CD4-positive, alpha-beta T cell treated with Interferon alpha-2 for 1 hour (primary cell): ENCODE results near the gene CTBP2.

Experiments used
- DNase-seq, 2 donors: peaks; one replicate each; pipeline ENCODE4 v3.0.0-alpha.2; 2020 to 2022

Gene CTBP2

DNA sequence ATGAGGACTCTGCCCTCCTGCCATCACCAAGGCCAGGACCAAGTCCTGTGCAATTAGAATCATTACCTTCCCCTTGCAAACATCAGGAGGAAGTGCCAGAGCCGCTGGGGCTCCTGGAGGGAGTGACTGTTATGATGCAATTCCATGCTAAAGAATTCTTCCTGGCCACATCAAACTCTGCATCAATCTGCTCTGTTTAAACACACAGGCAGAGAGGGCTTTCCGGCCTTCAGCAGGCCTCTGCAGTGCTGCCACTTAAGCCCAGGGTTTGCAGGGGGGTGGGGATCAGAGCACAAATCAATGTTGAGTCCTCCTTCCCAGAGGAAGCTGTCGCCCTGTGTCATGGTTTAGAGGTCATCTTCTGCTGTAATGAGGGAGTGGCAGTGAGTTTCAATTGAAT lies 58.1 kb downstream of the CTBP2 start:
- DNase-seq: no peak

DNA sequence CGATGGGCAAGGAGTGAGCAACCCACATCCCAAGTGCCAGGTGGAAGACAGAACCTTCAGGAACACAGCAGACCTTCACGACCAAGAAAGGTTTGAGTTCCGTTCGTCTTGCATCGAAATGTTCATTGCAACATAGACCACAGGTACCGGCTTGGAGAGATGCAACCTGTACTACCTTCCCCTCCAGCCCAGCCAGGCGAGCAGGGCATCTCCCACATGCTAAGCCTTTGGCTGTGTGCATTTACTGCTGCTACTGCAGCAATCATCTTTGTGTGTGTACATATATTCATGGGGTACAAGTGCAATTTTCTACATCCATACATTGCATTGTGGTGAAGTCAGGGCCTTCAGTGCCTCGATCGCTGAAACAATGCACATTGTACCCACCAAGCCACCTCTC lies 58.8 kb downstream of the CTBP2 start:
- DNase-seq: no peak

DNA sequence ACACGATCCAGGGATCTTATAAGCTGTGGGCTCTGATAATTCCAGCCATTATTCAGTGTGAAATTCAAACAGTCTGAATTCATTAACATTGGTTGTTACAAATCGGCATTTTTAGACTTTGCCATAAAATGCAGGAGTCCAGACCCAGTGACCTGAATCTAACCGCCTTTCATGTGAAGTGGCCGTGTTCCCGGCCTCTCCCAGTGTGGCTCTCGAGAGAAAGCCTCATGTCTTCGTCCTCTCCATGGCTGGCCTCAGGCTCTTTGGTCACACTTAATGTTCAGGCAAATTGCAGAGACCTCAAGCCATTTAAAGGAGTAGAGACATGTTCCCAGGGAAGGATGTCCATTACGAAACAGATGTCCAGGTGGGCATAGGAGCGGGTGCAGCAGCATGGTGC lies 59.3 kb downstream of the CTBP2 start:
- no peak for DNase-seq

DNA sequence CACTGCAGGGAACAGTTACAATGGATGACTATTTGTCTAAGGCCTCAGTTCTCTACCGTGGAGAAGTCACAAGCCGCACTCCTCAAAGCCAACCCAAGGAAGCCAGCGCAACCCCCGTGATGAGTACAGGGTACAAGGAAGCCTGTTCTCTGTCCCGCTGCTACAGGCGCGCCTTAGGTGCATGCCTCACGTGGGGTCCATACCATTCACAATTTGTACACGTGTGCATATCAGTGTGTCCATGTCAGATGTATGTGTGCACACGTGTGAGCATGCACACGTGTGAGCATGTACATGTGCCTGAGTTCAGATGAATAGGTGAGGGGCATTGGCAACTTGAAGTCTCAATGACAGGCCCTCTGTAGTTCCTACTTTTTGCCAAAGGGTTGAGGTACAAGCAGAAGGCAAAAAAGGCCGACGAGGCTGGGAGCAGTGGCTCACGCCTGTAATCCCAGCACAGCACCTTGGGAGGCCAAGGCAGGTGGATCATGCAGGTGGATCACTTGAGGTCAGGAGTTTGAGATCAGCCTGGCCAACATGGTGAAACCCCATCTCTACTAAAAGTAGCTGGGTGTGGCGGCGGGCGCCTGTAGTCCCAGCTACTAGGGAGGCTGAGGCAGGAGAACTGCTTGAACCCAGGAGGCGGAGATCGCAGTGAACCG lies 62.8 kb downstream of the CTBP2 start:
- DNase-seq: no peak

DNA sequence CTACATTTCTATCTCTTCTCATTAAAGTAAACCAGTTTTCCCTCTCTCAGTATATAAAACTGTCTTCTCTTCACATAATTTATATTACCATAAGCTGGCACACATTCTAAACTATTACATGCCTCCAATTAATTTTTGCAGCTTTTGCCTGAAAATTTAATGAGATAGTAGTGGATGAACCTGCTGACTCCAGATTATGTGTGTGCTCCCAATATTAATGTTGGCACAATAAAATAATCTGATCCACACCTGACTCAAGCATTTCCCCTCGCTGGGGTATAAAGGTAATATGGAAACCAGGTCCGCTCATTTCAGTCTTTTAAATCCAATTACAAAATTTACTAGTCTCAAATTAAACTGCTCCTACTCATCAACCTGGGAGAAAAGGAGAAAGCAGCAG lies 63.4 kb downstream of the CTBP2 start:
- no peak for DNase-seq

DNA sequence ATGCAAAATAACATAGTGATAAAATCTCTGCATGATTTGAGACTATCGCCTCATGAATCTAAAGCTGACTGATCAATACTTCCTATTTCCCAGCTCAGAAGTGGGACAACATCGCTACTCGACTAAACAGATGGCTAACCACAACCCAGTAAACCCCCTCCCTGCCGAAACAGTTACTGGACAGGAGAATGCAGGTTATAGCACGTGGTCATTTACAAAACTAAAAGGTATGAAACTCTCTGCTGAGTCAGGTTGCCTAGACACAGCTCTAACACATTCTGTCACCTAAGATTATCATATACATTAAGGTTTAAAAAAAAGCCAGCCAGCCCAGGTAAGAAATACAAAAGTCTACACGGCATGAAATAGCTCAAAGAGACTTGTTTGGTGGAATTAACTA lies 64.0 kb downstream of the CTBP2 start:
- no peak for DNase-seq

DNA sequence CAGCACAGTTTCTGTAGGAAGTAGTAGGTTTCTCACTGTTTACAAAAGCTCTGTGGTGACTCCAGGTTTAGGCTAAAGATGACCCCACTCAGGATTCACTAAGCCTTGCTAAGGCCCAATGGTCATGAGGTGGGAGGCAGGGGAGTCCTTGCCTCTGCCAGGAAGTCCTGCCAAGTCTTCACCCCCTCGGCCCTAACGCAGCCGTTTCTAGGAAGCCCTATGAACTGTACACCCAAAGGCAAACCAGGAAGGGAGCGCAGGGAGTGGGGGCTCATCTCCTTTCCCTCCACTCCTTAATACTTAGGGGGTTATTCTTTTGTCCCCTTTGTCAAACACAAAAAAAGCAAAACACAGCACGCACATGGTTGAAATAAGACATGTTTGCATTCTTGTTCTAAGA lies 64.6 kb downstream of the CTBP2 start:
- DNase-seq: no peak

DNA sequence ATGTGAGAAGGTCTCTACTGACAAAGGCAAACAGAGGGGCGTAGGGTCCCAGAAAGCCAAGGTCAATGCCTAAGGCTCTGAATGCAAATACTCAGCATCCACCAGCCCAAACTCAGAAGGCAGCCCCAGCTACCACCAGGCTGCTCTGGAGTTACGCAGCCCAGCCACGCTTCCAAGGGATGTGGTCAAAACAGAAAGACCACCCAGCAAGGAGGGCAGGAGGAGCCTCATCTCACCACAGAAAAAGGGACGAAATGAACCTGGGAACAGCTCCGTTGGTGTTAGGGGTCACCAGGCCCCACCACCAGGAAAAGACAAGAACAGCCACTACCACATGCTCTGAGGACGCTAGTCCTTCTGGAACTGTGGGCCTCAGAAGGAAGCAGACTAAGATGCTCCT lies 65.1 kb downstream of the CTBP2 start:
- DNase-seq: no peak

DNA sequence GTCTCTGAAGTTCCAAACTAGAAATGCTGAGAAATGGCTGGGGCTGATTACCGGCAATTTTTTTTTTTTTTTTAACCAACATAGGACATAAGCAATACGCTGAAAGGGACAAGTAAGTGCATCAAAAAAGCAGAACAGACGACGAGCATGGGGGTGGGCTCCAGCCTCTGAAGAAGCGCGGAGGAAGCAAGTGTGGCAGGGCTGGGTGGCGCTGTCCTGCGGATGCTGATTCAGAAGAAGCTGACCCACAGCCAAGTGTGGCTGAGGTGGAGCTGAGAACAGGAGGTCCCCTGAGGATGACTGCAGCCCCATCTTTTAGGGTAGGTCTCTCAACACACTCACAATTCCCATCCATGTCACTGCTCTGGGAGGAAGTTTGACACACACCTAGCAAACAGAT lies 65.6 kb downstream of the CTBP2 start:
- no peak for DNase-seq

DNA sequence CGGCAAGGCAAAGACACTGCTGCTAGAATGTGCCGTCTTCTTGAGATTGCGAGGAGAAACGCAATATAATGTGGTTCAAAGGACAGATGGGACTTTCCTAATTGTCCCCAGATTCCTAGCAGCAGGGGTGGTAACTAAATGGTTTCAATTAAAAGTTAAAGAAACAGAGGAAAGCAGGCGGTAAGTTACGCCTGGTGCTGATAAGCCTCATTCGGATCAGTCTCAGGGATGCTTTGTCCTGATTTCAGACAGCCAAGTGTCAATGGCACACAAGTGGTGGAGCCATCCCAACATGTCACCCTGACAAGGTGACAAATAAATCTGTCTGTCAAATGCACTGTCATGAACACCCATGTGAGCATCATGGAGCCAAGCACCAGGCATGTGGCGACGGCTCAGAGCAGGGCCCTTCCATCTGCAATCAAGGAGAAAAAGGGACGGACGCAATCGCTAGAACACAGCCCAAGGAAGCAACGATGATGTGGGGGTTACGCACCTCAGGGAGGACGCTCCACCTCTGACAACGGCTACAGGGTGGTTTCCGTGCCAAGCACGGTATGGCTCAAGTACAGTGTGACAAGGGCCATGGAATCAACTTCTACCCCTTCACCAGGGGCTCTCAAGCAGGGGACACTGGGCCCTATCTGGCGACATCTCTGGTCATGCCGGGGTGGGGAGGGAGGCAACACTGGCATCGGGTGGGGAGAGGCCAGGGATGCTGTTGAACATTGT lies 66.2 kb downstream of the CTBP2 start:
- DNase-seq: no peak

DNA sequence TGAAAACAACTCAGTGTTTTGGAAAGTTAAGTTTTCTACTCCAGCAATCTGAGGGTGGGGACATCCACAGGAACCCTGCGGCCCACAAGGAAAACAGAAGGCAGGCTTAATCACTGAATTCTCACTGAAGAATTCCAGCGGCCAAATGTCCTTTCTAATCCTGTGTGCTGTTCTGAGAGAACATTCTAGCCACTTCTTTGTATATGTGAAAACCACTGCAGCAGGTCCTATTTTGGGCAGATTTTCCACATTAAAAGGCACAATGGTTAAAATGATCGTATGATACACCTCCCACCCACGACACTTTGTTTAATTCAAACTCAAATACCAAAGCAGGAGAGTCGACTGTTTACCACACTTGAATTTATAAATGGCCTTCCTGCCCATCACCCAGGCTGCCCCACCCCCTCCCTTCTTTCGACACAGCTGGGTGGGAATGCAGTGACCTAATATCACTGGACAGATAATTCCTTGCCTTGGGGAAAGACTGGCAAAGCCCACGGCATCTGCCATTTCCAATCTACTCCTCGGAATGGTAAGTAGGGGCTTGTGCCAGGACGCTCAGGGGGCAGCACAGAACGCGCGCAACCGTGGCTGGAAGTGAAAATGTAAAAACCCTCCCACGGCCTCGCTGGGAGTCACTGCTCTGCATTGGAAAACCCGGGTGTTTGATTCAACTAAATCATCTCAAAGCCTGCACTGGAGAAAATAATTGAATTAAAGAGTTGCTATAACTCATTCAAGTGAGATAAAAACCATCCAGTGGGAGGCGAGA lies 67.0 kb downstream of the CTBP2 start:
- DNase-seq: no peak

DNA sequence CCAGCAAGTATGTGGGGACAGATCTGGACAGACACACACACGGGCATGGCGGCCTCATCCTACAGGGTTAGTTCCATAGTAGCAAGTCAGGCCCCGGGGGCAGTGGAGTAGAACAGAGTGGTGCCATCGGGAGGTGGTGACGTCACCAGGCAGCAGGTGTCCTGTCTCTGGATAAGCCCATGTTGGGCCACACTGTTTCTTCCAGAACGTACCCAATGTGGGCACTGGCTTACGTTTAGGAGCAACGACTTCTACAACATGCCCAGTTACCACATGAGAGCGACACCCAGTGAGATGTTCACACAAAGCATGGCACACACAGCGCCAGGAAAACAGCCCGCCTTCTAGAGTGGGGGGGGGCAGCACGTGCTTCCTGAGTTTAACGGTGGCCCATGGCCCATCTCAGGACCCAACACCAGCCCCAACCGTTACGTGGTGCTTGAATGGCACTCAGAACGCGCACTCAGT lies 67.8 kb downstream of the CTBP2 start:
- no peak for DNase-seq

DNA sequence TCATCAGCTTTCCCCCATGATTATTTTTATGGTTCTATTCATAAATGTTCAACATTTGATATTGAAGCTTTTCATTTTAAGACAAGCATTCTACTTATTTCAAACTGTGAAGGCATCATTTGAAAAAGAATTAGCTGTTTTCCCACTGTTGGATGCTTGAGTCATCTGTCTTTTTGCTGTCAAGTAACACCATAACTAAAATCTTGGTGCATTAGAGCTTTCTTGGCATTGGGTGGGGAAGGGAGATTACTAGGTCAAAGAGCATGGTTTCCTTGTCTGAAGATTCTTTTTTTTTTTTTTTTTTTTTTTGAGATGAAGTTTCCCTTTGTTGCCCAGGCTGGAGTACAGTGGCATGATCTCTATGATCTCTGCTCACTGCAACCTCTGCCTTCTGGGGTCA lies 68.5 kb downstream of the CTBP2 start:
- no peak for DNase-seq

DNA sequence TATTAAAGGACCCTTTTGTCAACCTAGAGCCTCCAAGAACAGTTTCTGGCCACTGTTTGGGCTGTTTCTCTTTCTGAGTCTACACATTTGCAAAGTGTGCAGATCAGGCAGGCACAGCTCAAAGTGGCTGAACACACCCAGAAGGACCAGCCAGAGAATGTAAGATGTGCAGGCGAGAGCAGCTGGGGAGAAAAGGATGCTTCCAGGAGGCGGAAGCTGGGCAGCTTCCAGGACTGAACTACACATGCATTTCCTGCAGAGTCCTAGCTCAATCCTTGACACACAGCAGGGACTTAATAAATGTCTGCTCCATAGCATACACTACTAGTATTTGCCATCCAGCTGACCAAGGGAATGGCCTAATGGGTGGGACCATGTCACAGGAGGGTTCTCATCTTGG lies 70.9 kb downstream of the CTBP2 start:
- DNase-seq: no peak

DNA sequence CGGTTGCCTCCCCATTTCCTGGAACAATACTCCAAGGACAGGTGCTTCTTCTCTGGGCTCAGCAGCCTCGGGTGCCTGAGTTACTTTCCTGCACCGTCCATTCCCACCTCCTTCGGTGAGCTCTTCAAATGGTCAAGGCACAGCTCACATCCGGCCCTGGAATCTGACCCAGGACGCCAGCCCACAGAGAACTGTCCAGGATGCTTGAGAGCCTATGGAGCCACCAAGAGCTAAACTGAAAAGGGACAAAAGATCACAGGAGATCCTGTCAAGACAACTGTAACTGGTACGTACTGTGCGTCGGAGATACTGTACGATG lies 72.5 kb downstream of the CTBP2 start:
- no peak for DNase-seq

DNA sequence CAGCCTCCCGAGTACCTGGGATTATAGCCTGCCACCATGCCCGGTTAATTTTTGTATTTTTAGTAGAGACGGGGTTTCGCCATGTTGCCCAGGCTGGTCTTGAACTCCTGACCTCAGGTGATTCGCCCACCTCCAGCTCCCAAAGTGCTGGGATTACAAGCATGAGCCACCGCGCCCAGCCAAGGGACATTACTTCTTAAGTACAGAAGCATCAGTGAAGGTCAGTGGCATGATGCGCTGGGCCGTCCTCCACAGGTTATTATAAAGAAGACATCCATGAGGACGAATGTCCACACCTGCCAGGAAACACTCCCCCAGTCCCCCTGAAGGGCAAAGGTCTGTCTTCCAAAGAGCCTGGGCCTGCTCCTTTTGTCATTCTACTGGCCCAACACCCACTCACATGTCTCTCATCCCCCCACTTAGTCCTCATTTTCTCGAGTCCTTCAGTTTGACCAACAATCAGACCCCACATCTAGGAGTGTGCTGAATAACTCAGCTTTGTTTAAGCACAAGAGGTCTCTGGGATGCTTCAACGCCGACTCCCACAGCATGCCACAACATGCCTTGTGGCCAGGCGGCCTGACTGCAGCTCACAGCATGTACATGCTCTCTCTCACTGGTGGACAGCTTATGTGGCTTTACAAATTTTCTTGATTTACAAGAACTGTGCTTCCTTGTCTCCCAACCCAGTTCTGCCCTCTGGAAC lies 73.0 kb downstream of the CTBP2 start:
- DNase-seq: no peak

DNA sequence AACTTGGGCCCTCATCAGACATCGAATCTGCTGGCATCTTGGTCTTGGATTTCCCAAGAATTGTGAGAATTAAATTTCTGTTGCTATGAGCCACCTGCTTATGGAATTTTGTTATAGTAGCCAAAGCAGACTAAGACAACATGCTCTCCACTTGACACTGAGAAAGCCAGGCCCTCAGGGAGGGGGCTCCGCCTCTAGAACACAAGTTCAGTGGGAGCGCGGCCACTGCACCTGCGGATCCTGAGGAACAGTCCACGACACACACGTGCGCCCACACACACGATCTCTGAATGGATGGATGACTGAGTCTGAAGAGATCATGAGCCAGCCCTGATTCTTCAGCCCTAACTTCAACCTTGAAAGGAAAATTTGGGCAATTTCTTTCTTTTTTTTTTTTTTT lies 73.7 kb downstream of the CTBP2 start:
- DNase-seq: no peak

DNA sequence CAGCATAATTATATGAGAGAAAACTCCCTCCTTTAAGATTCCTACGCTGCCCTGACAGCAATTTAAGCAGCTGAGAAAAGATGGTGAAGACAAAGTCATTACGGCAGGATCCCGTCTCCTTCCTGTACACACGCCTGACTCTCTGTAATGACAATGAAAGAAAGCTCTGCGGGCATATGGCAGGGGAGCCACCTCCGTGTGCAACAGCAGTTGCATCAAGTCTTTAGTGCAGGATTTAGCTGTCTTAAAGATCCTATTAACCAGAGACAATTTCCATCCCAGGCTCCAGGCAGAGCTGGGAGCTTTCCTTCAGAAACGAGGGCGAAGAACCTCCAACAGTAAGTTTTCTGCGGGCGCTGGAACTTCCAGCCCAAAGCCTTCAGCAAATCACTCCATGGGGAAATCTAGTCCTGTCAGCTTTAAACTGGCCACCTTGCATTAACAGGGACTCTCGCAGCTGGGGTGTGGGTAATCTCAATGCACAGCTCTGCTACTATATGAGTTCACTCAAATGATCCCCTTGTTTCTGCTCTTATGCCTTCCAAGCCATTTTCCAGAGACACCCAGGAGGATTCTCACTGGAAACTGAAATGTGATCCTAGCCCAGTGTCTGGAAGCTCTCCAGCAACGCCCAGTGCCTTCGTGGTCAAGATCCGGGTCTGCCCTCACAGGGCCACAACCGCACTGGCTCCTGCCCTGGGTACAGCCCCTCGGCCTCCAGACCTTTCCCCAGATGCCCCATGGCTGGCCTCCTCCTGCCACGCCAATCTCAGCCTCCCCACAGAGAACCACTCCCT lies 74.9 kb downstream of the CTBP2 start:
- no peak for DNase-seq

DNA sequence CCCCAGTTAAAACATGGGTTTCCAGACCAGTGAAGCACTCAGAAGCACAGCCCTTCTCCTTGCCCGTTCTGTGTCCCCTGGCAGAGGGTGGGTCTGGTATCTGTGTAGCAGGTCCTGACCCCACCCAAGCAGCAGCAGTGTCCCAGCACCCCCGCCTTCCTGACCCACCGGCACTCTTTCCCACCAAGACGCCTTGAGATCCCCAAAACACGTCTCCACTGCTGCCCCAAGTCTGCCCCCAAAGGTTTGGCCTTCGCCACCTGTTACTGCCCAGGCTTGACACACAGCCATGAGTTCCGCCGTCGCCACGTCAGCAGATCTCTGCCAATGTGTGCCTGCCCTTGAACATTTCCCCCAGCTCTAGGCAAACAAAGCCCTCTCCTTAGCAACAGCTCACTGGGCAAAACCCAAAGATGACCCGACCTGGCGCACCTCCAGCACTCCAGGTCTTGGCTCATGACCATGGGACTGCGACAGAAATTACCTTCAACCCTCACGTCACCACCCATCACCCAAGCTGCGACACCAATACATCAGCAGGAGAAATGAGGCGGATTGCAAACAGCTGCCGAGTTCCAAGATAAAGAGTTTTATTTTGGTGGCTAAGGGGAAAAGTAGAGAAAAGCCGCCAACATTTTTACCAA lies 75.6 kb downstream of the CTBP2 start:
- DNase-seq: no peak

DNA sequence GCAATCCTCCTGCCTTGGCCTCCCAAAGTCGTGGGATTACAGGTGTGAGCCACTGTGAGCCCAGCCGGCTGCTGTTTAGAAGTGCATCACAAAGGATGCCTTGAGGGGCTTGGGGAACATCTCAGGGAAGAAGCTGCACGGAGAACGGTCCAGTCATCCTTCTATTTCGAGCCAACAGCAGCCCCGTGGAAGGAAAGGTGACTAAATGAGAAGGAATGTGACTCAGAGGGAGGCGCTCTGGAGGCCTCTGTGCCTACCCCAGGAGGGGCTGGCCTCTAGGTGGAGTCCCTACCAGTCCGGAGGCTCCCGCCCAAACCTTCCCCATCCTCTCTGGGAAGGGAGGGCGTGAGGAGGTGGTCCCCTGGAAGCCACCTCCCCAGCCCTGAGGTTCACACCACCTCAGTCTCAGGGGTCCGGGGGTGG lies 76.2 kb downstream of the CTBP2 start:
- no peak for DNase-seq

DNA sequence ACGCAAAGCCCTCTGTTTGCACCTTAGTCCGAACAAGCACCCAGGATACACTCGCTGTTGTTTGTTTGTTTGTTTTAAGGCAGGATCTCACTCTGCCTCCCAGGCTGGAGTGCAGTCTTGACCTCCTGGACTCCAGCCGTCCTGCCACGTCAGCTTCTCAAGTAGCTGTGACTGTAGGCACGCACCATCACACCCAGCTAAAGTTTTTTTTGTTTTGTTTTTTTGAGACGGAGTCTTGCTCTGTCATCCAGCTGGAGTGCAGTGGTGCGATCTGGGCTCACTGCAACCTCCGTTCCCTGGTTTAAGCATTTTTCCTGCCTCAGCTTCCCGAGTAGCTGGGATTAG lies 76.8 kb downstream of the CTBP2 start:
- no peak for DNase-seq

DNA sequence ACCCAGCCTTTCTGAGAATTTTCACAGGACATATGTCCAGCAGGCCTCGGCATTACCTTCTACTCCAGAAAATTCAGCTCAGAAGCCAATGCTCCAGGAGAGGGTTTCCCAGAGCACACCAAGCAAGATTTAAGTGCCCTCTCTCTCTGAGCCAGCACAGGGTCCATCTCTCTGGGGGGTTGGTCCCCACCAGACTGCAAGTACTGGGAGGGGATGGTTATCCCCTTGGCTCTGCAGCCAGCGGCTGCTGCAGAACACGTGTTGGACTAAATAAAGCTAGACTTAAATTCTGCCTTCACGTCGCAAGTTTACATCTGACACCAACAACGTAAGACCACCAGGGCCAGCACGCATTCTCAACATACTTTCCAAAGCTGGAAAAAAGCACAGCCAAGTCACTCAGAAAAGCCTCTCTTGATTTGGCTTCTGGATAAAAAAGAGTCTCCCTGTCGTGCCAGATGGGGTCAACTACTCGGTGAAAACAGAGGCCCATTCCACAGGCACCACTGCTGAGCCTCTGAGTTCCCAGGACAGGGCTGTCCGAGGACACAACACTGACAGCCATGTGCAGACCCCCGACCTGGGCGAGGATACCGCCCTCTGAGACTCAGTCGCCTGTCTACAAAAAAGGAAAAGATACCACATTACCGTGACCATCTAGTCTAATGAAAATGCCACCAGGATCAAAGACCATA lies 77.3 kb downstream of the CTBP2 start:
- DNase-seq: no peak
